ENCODE results near the gene SBNO2.

Gene SBNO2

DNA sequence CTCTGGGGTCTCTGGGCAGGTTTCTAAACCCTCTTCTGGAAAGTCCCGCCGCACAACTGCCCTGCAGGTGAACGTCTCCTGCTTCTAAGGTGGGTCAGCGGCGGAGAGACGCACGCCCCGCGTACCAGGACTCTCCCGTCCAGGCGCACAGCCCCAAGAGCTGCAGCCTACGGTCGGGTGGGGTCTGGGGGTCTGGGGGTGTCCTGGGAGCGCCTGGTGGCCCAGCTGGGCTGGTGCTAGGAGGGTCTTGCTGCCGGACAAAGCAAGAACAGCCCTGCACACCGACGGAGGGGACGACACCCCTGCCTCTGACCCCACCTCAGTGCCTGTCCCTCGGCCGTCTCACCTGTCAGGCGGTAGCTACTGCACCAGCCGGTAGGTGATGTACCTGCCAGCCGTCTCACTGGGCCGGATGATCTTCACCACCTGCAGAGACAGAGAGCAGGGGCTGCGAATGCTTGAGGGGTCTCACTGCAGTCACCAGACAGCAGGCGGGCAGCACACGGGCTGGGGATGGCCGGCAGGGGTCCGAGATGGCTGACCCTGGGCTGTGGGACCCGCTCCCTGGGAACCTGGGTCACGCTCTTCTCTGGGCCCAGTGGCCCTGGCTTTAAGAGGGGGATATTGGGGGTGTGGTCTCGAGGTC, 84.8 kb downstream of the SBNO2 start:
- DNase-seq (ENCODE audit: low spot score): no peak
- in situ Hi-C loops (cut with MboI; ENCODE audit: low sequenced_read_pairs, unreplicated experiment): no loop called here
- TF ChIP-seq, protein P1, sequence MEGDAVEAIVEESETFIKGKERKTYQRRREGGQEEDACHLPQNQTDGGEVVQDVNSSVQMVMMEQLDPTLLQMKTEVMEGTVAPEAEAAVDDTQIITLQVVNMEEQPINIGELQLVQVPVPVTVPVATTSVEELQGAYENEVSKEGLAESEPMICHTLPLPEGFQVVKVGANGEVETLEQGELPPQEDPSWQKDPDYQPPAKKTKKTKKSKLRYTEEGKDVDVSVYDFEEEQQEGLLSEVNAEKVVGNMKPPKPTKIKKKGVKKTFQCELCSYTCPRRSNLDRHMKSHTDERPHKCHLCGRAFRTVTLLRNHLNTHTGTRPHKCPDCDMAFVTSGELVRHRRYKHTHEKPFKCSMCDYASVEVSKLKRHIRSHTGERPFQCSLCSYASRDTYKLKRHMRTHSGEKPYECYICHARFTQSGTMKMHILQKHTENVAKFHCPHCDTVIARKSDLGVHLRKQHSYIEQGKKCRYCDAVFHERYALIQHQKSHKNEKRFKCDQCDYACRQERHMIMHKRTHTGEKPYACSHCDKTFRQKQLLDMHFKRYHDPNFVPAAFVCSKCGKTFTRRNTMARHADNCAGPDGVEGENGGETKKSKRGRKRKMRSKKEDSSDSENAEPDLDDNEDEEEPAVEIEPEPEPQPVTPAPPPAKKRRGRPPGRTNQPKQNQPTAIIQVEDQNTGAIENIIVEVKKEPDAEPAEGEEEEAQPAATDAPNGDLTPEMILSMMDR (IDR thresholded peaks at IDR 0.05; ENCODE audit: borderline replicate concordance, control extremely low read depth, extremely low read depth, insufficient read depth, missing control alignments): no peak

DNA sequence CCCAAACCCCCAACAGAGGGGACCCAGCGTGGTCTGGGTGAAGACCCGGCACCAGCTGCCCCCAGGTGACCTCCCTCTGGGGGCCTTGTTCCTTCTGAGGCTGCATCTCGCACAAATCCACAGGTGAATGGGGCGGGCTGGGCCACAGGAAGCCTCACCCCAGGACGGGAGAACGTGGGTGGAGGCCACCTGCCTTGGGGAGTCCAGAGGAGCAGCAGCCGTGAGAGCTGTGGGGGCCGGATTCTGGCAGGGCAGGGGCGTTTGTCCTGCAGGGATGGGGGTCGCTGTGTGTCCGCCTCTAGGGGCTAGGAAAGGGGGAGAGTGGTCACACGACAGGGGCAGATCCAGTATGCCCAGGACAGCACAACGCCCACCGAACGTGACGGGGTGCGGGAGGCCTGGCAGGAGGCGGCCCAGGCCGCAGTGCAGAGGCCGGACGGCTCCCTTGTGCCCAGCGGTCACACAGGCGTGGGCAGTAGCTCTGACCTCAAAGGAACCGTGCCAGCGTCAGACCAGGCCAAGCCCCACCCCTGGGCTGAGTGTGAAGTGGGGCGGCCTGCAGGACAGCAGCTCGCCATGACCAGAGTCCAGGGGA, 85.6 kb downstream of the SBNO2 start:
- in situ Hi-C loops (cut with MboI; ENCODE audit: low sequenced_read_pairs, unreplicated experiment): no loop called here
- DNase-seq (ENCODE audit: low spot score): no peak
- TF ChIP-seq, protein P1 (IDR thresholded peaks at IDR 0.05; ENCODE audit: borderline replicate concordance, control extremely low read depth, extremely low read depth, insufficient read depth, missing control alignments): no peak

GRCh38 chr19:1087813-1088415, 86.2 kb downstream of the SBNO2 start:
- peak; percentile 52 for DNase-seq (ENCODE audit: low spot score)
- TF ChIP-seq, protein P1 (IDR thresholded peaks at IDR 0.05; ENCODE audit: borderline replicate concordance, control extremely low read depth, extremely low read depth, insufficient read depth, missing control alignments): no peak
- in situ Hi-C loops (cut with MboI; ENCODE audit: low sequenced_read_pairs, unreplicated experiment): no loop called here

GRCh38 chr19:1086613-1087012, 87.5 kb downstream of the SBNO2 start:
- in situ Hi-C loops (cut with MboI; ENCODE audit: low sequenced_read_pairs, unreplicated experiment): no loop called here

DNA sequence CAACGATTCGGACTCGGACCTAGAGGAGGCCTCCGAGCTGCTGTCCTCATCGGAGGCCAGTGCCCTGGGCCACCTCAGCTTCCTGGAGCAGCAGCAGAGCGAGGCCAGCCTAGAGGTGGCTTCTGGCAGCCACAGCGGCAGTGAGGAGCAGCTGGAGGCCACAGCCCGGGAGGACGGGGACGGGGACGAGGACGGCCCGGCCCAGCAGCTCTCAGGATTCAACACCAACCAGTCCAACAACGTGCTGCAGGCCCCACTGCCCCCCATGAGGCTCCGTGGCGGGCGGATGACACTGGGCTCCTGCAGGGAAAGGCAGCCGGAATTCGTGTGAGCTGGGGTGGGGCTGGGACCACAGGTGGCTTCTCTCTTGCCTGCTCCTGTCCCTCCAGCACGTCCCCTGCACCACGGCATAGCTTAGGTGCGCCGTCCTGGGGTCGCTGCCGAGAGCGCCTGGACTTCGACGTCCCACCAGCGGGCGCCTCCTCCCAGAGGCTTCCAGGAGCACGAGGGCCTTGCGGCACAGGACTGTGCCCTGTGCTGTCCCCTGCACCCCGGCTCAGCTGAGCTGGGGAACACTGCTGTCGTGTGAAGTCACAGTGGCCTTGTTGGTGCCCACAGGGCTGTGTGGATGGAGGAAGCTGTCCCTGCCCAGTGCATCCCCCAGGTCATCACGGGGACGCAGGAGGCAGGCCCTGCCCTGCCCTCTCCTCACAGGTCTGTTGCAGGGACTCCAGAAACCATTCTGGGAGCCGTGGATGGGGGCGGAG, 88.2 kb downstream of the SBNO2 start:
- DNase-seq (ENCODE audit: low spot score): no peak
- in situ Hi-C loops (cut with MboI; ENCODE audit: low sequenced_read_pairs, unreplicated experiment): no loop called here
- TF ChIP-seq, protein P1 (IDR thresholded peaks at IDR 0.05; ENCODE audit: borderline replicate concordance, control extremely low read depth, extremely low read depth, insufficient read depth, missing control alignments): no peak

More at GRCh38 chr19:1086613-1087012, 87.5 kb downstream of the SBNO2 start:
- TF ChIP-seq, protein P1 (IDR thresholded peaks at IDR 0.05; ENCODE audit: borderline replicate concordance, control extremely low read depth, extremely low read depth, insufficient read depth, missing control alignments): no peak
- DNase-seq (ENCODE audit: low spot score): no peak

GRCh38 chr19:1085053-1085658, 88.9 kb downstream of the SBNO2 start:
- in situ Hi-C loops (cut with MboI; ENCODE audit: low sequenced_read_pairs, unreplicated experiment): no loop called here
- no peak for DNase-seq (ENCODE audit: low spot score)
- TF ChIP-seq, protein P1 (IDR thresholded peaks at IDR 0.05; ENCODE audit: borderline replicate concordance, control extremely low read depth, extremely low read depth, insufficient read depth, missing control alignments): no peak
